Ovary (tissue), 3 donors: Measurements from ENCODE around the gene PTPN23.

Experiments
- POLR2A ChIP-seq: fragments of 450-650 bp; IDR thresholded peaks from one replicate; pipeline ENCODE4 v1.6.1; 2017; ENCODE audit warnings: antibody characterized with exemption, mild to moderate bottlenecking, moderate library complexity
- TF ChIP-seq, protein P1 (sequence below), 3 donors: fragments of 450-650 bp in 2 of 3; fragments of 200-600 bp in 1 of 3; IDR thresholded peaks; one replicate each; pipeline versions ENCODE4 v1.5.1 to v1.8.0; 2016 to 2022; ENCODE audit warnings: antibody characterized with exemption in 3 of 3, mild to moderate bottlenecking in 1 of 3
- donor health status: DM: no; HTN: no; CAD: no.

- TF ChIP-seq POLR2A: no peak
- TF ChIP-seq, protein P1, sequence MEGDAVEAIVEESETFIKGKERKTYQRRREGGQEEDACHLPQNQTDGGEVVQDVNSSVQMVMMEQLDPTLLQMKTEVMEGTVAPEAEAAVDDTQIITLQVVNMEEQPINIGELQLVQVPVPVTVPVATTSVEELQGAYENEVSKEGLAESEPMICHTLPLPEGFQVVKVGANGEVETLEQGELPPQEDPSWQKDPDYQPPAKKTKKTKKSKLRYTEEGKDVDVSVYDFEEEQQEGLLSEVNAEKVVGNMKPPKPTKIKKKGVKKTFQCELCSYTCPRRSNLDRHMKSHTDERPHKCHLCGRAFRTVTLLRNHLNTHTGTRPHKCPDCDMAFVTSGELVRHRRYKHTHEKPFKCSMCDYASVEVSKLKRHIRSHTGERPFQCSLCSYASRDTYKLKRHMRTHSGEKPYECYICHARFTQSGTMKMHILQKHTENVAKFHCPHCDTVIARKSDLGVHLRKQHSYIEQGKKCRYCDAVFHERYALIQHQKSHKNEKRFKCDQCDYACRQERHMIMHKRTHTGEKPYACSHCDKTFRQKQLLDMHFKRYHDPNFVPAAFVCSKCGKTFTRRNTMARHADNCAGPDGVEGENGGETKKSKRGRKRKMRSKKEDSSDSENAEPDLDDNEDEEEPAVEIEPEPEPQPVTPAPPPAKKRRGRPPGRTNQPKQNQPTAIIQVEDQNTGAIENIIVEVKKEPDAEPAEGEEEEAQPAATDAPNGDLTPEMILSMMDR (IDR thresholded peaks at IDR 0.05): no peak
These were observed 59.3 kb downstream of the PTPN23 start for GRCh38 chr3:47440131-47440530.
